ENCODE measurements around the gene CDON. TPM values are rescaled to one million over a fixed set of nuclear protein-coding genes. Genes with fewer than 3 reads are reported as not detected.

The CDON gene
- total and polyA plus RNA-seq, 2 donors (not counting 3 experiments of a cell fraction or from before 2014, with no cell fraction given), result 1.6 to 3.8 TPM

GRCh38 chr11:125960771-125961170 lies 101.9 kb downstream of the CDON start:
- intact Hi-C loops (cut with micrococcal nuclease) (no loop called here), dilution Hi-C loops (cut with MboI; ENCODE audit: extremely low pct_ligation_motif_present, low sequenced_read_pairs) (no loop called here)
- BruUV-seq (replicated peaks), result no TSS peak
- no peak overlapping the region for H3K4me2 ChIP-seq (ENCODE audit: insufficient read depth, low read length)
- TF ChIP-seq JUN (IDR thresholded peaks at IDR 0.05; ENCODE audit: borderline replicate concordance, insufficient read depth, insufficient read length, low read depth) (no peak), POLR2A (IDR thresholded peaks at IDR 0.05; ENCODE audit: low read depth, low read length) (no peak), MAX (IDR thresholded peaks at IDR 0.05; ENCODE audit: insufficient read depth, insufficient read length) (no peak), EZH2 (IDR thresholded peaks at IDR 0.05; ENCODE audit: borderline replicate concordance, low read depth, low read length, severe bottlenecking) (no peak), FOS (IDR thresholded peaks at IDR 0.05; ENCODE audit: borderline replicate concordance, insufficient read depth, low read length) (no peak), CTCF (IDR thresholded peaks at IDR 0.05; ENCODE audit: extremely low read depth in 1 of 2, insufficient read depth in 1 of 2, low read depth in 1 of 2, low read length in 2 of 2) (no peak), POLR2AphosphoS5 (IDR thresholded peaks at IDR 0.05; ENCODE audit: insufficient read depth, low read depth, low read length) (no peak), MYC (IDR thresholded peaks at IDR 0.05; ENCODE audit: low read depth, low read length) (no peak), GATA2 (IDR thresholded peaks at IDR 0.05; ENCODE audit: insufficient read depth, insufficient read length, low read depth, low read length) (no peak)
- no peak for FAIRE-seq
- no peak for DNase-seq (ENCODE audit: low read depth, low spot score)
- H3K27me3 ChIP-seq (ENCODE audit: control insufficient read depth in 2 of 2, insufficient read depth in 2 of 2, low read length in 2 of 2), result no peaks in the 10 kb centered on the region
- H2AFZ ChIP-seq (ENCODE audit: low read depth, low read length), result no peak overlapping the region
- ChIA-PET POLR2A (no interaction called here), CTCF (interaction anchor here (1.3 to 1.6 kb wide), 2 partner anchors 17 to 233 kb away, joined by 3 to 4 read pairs; no protein-coding TSS in a partner anchor)
- H4K20me1 ChIP-seq (replicated peaks; ENCODE audit: control insufficient read depth, extremely low read depth, insufficient read depth, low read length), result no peaks in the 10 kb centered on the region
- no peaks in the 10 kb centered on the region for H3K79me2 ChIP-seq (ENCODE audit: control insufficient read depth, insufficient read depth, low read length)
- H3K9me3 ChIP-seq (replicated peaks; ENCODE audit: control insufficient read depth, insufficient read depth, low read length), result no peaks in the 10 kb centered on the region
- no peaks in the 10 kb centered on the region for H3K4me1 ChIP-seq (ENCODE audit: control insufficient read depth, extremely low read depth, insufficient read depth, low read length)
- no peak overlapping the region for H3K27ac ChIP-seq (ENCODE audit: insufficient read depth, low read depth, low read length)
- H3K36me3 ChIP-seq (ENCODE audit: control insufficient read depth in 2 of 2, extremely low read depth in 1 of 2, insufficient read depth in 2 of 2, low read length in 2 of 2), result no peaks in the 10 kb centered on the region
- H3K9ac ChIP-seq (replicated peaks; ENCODE audit: extremely low read depth, insufficient read depth, low read length), result no peak overlapping the region
- no peaks in the 10 kb centered on the region for H3K9me1 ChIP-seq (replicated peaks; ENCODE audit: control insufficient read depth, extremely low read depth, insufficient read depth, low read length)
- no peak overlapping the region for H3K4me3 ChIP-seq (replicated peaks in 1 of 3; ENCODE audit: insufficient read depth in 1 of 3, low read depth in 1 of 3, low read length in 3 of 3)
